ENCODE results near the gene GRM8. TPM values are rescaled to one million over a fixed set of nuclear protein-coding genes. Genes with fewer than 3 reads are reported as not detected.
A peak's percentile ranks its signal among the peaks of the same experiment; 100 is the strongest.

Gene GRM8
- total RNA-seq, 1 experiment from 2014 or later, result 0.27 TPM

DNA sequence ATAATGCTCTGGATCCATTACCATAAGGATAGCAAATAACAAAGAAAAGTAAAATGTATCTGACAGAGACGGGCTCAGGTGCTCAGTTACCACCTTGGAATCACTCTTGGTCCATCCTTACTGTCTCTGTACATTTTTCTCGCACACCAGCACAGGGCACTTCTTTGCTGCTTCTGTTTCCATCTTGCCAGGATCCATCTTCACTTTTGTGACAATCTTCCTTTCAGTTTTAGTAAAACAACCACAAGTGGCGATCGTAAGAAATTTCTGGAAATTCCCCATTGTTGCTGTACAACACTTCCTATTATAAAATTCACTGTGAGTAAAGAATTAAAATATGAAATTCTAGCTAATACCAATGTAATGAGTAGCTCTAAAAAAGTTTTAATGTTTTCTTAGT is 695.5 kb downstream of the GRM8 start:
- no peak for DNase-seq (ENCODE audit: low read depth)

DNA sequence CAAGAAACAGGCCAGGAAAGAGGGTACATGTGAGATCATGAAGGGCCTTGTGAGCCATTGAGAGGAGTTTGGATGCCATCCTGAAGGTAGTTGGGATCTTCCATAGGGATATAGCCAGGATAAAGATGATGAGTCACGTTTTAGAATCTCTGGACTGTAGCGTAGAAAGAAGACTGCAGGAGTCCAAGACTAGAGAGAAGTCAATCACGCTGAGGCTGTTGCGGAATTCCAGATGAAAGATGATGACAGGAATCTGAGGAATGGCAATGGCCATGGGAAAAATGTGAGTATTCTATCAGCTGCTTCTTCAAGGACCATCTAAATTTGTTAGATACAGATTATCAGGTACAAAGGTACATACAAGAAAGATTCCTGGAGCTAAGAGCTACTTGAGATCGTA is 711.3 kb downstream of the GRM8 start:
- DNase-seq (ENCODE audit: low read depth), result peak; percentile 27

- DNase-seq (ENCODE audit: low read depth), result no peak
These were observed 717.6 kb downstream of the GRM8 start for GRCh38 chr7:126535176-126535575.

DNA sequence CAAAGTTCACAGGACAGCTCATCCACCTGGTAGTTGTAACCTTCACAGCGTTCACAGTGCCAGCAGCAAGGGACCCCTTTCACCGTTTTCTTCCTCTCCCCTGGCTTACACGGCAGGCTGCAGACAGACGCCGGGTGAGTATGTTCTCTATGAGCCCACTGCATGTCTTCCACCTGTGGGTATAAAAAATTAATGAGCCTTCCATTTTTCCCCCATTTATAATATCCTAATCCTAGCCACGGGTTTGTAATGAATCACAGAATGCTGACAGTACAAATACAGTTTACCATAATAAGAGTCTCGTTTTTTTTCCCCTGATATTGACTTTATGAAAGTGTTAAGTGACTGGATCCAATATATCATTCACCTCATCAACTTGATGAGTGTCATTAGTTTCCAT is 719.0 kb downstream of the GRM8 start:
- no peak for DNase-seq (ENCODE audit: low read depth)

DNA sequence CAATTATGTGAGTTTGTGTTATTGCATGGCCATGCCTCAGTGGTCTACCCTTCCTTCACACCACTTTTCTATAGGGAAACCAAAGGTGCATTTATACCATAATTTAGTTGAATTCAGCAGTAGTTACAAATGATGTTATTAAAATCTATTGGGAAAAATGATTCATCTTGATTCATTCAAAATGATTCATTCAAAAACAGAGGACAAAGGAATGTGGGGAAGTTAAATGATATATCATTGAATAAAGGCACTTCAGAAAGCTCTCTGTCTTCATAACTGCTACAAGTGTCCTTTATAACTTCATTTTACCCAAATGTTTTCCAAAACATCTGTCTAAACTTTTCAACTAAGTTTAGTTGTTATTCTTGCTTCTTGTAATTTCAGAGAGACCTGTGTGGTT is 722.9 kb downstream of the GRM8 start:
- peak; percentile 50 for DNase-seq (ENCODE audit: low read depth)

DNA sequence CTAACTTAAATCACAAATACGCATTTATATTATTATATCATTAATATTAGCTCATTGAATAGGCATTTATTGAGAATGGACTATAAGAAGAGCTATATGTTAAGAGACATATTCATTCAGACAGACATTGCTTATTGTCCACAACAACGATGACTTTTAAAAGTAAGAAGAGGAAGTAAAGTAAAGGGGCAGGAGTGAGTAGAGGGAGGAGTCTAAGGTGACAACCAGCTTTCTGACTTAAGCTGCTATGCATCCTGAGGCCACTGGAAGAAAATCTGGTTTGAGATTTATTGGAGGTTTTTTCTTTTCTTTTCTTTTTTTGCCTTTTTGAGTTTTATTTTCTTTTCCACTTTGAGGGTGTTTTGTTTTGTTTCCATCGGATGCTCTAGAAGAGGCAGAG is 723.5 kb downstream of the GRM8 start:
- DNase-seq (ENCODE audit: low read depth), result no peak

DNA sequence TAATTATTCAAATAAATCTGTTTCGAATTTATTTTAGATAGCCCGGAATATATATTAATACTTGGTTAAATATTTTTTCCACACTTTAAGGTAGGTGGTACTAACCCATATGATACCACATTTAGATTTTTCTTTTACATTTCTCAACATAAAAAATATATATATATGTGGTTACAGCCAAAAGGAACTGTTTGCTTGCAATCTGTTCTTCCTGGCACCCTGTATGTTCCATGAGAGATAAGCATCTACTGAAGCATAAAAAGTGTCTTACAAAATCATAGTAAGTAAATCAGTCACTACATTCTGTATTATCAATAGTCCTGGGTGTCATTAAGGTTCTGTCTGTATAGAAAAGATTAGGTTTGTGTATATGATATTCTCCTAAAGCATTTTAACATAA is 726.8 kb downstream of the GRM8 start:
- no peak for DNase-seq (ENCODE audit: low read depth)

- DNase-seq (ENCODE audit: low read depth), result no peak
These were observed 727.8 kb downstream of the GRM8 start for GRCh38 chr7:126524967-126525366.

DNA sequence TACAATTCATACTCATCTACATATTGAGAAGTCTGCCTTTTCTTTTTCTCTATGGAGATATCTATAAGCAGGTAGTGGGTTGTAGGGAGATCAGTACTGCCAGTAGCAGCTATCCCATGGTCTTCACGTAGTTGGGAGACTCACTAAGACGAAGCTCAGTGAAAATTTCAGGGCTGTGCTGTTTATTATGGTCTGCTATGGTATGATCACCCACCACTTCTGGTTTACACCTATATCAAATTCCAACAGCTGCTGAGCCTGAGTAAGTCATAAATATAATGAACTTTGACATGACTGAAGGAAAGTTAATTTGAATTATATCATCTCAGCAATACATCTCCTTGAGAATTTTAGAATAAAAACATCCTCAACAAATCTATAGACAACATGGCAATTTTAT is 741.7 kb downstream of the GRM8 start:
- DNase-seq (ENCODE audit: low read depth), result no peak

DNA sequence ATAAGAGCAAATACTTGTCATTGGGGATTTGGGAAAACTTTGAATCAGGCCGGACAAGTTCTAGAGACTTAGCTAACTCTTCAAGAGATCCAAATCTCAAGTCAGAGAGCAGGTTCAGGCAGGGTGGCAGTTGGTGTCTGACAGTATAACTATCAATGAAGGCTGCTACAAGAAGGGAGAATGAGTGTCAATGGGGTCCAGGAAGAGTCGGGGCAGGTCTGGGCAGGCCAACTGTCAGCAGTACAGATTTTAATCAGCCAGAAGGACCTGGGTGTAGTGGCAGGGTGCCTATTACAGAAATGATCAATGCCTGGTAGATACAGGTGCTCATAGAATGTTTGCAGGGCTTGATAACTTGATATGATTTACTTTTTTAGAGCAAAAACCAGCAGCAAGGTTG is 751.1 kb downstream of the GRM8 start:
- no peak for DNase-seq (ENCODE audit: low read depth)

- DNase-seq (ENCODE audit: low read depth), result no peak
These were observed 753.3 kb downstream of the GRM8 start for GRCh38 chr7:126499481-126499880.

- no peak for DNase-seq (ENCODE audit: low read depth)
These were observed 757.0 kb downstream of the GRM8 start for GRCh38 chr7:126495733-126496132.

- no peak for DNase-seq (ENCODE audit: low read depth)
These were observed 757.7 kb downstream of the GRM8 start for GRCh38 chr7:126495001-126495400.

DNA sequence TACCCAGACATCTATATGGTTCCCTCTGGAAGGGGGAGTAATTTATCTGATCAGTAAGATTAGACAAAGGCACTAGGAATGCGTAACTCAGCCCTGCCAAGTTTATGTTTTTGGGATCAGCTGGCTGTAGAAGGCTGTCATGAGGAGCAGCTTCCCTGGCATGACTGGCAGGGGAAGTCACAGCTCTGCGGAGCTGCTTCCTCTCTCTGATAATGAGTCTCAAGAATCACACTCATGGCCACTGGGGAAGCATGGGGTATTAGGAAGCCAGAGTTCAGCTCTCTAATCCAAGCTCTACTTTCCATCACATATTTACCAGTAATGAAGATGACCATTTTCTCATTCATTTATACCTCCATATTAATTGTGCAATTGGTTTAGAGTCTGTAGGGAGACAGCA is 758.9 kb downstream of the GRM8 start:
- no peak for DNase-seq (ENCODE audit: low read depth)

- no peak for DNase-seq (ENCODE audit: low read depth)
These were observed 762.9 kb downstream of the GRM8 start for GRCh38 chr7:126489874-126490273.

GRCh38 chr7:126487728-126488442 is 764.9 kb downstream of the GRM8 start:
- no peak for DNase-seq (ENCODE audit: low read depth)

DNA sequence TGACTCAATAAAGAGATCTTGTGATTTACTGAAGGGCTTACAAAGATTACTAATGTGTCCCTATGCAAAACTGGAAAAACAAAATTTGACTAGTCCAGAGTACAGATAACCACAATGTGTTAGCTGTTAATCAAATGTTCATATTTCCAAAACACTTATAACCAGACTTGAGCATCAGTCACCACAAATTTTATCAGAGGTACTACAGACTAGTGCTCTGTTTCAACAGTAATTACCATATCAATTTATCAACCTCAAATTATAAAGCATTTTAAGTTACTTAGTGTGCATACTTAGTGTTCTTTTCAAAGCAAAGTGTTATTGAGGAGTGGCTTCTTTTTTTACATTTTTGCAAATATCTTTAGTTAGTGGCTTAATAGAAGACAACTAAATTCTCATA is 765.9 kb downstream of the GRM8 start:
- no peak for DNase-seq (ENCODE audit: low read depth)

DNA sequence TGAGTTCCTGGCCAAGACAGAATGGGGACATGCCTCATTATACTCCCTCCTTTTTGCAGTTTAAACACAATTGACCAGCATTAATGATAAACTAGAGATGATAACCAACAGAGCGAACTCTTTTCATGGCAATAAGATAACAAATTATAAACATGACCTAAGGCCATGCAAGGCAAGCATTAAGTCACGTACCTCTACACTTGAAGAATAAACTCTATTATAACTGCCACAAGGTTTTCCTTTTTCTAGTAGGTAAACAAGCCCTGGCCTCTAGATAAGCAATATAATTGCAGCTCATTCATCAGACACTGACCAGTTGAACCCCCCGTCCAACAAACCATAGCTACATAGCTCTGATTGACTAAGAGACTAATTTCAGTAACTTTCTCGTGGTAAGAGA is 767.0 kb downstream of the GRM8 start:
- no peak for DNase-seq (ENCODE audit: low read depth)

DNA sequence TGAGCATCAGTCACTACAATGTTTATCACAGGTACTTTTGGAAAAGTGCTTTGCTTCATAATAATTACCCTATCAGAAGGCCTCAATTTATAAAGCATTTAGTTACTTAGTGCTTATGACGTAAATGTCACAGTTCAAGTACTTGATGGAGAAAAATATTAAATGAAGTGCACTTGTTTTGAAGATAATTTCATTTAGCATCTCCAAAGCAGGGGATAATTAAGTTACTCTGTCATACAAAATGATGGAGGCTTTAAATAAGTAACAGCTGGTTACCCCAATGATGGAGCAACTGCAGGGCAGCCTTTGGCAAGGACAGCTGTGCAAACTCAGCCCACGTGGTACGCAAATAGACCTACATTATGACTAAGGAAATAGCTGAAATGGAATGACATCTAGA is 768.8 kb downstream of the GRM8 start:
- no peak for DNase-seq (ENCODE audit: low read depth)

DNA sequence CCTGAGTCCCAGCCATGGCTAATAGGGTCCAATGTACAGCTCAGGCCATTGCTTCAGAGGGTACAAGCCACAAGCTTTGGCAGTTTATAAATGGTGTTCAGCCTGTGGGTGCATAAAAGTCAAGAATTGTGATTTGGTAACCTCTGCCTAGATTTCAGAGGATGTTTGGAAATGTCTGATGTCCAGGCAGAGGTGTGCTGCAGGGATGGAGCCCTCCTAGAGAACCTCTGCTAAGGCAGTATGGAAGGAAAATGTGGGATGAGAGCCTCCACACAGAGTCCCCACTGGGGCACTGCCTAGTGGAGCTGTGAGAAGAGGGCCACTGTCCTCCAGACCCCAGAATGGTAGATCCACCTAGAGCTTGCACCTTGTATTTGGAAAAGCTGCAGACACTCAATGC is 779.9 kb downstream of the GRM8 start:
- DNase-seq (ENCODE audit: low read depth), result no peak

- no peak for DNase-seq (ENCODE audit: low read depth)
These were observed 790.3 kb downstream of the GRM8 start for GRCh38 chr7:126462405-126462804.

- DNase-seq (ENCODE audit: low read depth), result no peak
These were observed 792.1 kb downstream of the GRM8 start for GRCh38 chr7:126460664-126461063.

DNA sequence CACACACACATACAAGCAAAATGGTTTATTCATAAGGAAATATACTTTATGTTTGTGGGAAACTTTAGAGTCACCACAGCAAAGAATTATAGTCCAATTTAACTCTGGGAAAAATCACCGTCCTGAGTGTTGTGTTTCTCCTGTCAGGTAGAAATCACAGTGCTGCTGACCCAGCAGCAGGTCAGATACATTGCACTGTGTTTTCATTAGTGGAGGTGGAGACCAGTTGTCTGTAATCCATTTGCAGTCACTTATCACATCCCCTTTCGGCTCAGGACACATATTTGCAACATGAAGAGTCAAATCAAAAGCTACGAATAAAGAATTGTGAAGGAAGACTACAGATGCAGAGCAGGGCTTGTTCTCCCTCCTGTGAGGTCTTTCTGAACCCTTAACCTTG is 799.6 kb downstream of the GRM8 start:
- no peak for DNase-seq (ENCODE audit: low read depth)

GRCh38 chr7:126450269-126450671 is 802.5 kb downstream of the GRM8 start:
- DNase-seq (ENCODE audit: low read depth), result peak; percentile 30
